Prostate gland (tissue), 2 donors: ENCODE results near the gene SPARCL1.

Experiments used
- POLR2A ChIP-seq: fragments of 450-650 bp; IDR thresholded peaks from one replicate; pipeline ENCODE4 v1.6.1; 2016; ENCODE audit warnings: antibody characterized with exemption, mild to moderate bottlenecking
- POLR2AphosphoS5 ChIP-seq: sonication (generic); formaldehyde crosslinking; IDR thresholded peaks from one replicate; pipeline ENCODE4 v1.6.1; 2017; ENCODE audit warnings: antibody characterized with exemption
- TF ChIP-seq, protein P1 (sequence below), 4 experiments: fragments of 200-600 bp in 2 of 4; fragments of 450-650 bp in 2 of 4; sonication (generic) in 2 of 4; IDR thresholded peaks; 1 replicate in 3 of 4; 2 replicates in 1 of 4; pipeline ENCODE4 v1.5.1; 2016 to 2019; ENCODE audit warnings: antibody characterized with exemption in 4 of 4, mild to moderate bottlenecking in 2 of 4, moderate library complexity in 2 of 4

DNA sequence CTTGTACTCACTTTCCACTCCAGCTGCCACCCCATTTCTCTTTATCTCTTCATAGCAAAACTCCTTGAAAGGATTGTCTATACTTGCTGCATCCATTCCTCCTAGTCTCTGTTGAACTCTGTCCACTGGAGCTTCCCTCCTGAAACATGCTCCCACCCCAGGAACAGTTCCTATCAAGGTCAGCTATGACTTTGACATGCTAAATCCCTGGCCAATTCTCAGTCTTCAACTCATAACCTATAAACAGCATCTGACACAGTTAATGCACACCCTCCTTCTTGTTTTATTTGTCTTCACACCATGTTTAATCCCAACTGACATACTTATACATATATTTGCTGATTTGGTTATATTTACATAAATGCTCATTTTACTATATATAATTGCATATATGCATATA is 47.8 kb downstream of the SPARCL1 start:
- TF ChIP-seq, protein P1, sequence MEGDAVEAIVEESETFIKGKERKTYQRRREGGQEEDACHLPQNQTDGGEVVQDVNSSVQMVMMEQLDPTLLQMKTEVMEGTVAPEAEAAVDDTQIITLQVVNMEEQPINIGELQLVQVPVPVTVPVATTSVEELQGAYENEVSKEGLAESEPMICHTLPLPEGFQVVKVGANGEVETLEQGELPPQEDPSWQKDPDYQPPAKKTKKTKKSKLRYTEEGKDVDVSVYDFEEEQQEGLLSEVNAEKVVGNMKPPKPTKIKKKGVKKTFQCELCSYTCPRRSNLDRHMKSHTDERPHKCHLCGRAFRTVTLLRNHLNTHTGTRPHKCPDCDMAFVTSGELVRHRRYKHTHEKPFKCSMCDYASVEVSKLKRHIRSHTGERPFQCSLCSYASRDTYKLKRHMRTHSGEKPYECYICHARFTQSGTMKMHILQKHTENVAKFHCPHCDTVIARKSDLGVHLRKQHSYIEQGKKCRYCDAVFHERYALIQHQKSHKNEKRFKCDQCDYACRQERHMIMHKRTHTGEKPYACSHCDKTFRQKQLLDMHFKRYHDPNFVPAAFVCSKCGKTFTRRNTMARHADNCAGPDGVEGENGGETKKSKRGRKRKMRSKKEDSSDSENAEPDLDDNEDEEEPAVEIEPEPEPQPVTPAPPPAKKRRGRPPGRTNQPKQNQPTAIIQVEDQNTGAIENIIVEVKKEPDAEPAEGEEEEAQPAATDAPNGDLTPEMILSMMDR (IDR thresholded peaks at IDR 0.05) = no peak
- TF ChIP-seq POLR2A = no peak
- no peak for TF ChIP-seq POLR2AphosphoS5
